GM19463 (cell line): Measurements from ENCODE around the gene CCDC6.
A peak's percentile ranks its signal among the peaks of the same experiment; 100 is the strongest.
"Not testable (repeated sequence)": the region's sequence is repeated elsewhere in the genome, so short reads cannot be mapped to it uniquely, and the experiment has no call there.

Experiments used
- ATAC-seq: cut with Tn5 transposase; IDR thresholded peaks from one replicate; pipeline ENCODE4 v1.9.1; 2021; ENCODE audit warnings: mild to moderate bottlenecking, moderate library complexity; ENCODE audit not compliant: unreplicated experiment

CCDC6 gene

DNA sequence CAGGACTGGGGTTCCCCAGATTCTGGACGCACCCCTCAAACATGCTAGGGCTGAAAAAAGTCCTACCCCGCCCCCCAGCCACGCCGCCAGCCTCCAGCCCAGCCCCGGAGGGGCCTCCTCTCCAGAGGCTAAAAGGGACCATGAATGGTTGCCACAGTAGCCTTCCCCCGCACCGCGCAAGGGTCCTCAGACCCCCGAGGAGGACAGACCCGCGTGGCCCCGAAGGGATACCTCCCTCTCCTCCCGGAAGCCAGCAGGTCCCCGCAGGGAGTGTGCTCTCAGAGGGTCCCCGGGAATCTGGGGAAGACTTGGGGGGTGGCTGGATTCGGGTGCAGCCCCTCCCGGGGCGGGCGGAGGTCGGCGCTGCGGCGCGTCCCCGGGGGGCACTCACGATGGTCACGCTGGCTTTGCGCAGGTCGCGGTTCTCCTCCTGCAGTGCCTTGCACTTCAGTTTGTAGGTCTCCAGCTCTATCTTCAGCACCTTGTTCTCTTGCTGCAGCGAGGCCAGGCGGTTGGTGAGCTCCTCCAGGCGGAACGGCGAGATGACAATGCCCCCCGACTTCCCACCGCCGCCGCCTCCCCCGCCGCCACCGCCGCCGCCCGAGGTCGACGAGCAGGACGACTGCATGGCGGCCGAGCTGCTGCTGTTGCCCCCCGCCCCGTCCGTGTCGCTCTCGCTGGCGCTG is 482 bp downstream of the CCDC6 start:
- ATAC-seq: no peak

- ATAC-seq: peak; percentile 45
These were observed 1.2 kb downstream of the CCDC6 start for GRCh38 chr10:59905066-59905730.

GRCh38 chr10:59904426-59905065 is 1.8 kb downstream of the CCDC6 start:
- no peak for ATAC-seq

GRCh38 chr10:59903871-59904270 is 2.5 kb downstream of the CCDC6 start:
- no peak for ATAC-seq

DNA sequence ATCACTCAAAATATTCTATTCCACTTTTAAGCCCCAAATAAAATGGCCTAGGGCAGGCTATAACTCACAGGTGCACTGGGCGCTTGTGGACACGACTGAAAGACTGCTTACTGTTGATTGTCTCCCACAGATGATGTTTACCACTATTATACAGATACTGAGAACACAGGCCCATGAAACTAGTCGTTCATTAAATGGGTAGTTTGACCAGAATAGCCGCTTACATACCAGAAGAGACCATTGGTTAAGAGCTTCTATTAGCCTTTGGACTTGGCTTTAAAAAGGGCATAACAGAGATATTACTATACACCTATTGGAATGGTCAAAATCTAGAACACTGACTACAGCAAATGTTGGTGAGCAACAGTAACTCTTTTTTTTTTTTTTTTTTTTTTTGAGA is 4.3 kb downstream of the CCDC6 start:
- ATAC-seq: no peak

DNA sequence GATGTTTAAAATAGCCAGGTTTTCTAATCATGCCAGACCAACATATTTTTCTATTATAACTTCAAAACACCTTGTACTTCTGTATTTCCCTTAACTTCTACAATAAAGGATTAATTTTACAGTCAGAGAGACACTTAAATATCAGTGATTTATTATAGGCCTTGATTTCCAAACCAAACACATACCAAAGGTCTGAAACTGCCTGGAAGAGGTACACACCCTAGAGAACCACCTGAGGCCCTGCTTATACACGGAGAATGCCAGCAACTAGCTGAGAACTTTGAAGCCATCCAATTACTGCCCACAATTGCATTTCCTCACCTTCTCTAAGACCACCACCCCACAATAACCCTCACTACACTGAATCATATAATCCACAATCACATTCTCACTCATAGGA is 4.9 kb downstream of the CCDC6 start:
- no peak for ATAC-seq

DNA sequence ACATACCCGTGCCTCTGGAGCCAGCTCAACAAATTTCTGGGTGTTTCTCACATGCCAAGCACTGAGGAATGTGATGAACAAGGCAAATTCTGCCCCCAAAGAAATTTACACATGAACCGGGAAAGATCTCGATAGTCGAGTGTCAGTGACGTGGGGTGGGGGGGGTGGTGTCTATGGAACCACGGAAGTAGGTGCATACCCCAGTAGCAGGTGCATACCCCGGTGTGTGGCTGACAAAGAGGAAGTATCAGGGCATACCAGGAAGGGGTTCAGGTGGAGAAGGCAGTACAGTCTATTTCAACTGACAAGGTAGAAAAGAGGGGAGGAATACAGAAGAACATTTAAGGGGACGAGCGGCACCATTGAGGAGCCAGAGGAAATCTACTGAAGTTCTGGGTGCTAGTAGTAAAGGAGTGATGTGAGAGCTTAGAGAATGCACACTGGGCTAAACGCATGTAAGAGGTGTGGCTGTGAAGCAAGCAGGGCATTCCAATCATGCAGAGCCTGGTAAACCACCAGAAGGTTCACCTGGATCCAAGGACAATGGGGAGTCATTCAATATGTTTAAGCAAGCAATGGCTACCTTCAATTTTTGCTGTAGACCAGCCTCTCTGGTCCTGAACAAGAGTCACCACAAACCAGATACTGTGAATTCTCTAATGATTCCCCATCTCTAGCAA is 6.2 kb downstream of the CCDC6 start:
- no peak for ATAC-seq

DNA sequence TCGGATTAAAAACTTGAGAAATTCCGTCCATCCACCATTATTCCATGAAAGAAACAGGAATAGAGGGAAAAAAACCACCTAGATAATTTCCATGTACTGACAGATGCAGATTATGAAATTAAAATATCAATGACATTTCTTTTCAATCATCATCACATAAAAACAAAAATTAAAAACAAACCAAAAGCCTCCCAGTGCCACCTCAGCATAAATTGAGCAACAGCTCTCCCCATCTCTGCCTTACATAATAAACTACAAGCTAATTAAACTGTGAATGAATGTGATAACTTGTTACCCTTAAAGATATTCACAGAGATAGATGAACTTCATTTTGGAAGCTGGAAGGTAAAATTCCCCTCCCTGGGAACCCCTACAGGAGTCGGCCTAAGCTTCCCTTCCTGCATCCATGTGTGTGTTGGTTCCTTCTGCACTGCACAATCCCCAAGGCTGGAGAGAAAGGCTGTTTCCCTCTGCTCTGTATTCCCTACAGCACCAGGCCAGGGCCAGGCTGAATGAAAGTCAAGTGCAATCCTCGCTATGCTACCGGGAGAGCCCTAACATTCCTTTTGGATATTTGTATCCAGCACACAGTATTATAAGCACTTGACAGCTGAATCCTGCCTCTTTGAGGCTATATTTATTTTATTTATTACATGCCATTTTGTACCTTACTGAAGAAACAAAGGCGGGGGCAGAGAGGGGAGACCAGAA is 8.1 kb downstream of the CCDC6 start:
- no peak for ATAC-seq

DNA sequence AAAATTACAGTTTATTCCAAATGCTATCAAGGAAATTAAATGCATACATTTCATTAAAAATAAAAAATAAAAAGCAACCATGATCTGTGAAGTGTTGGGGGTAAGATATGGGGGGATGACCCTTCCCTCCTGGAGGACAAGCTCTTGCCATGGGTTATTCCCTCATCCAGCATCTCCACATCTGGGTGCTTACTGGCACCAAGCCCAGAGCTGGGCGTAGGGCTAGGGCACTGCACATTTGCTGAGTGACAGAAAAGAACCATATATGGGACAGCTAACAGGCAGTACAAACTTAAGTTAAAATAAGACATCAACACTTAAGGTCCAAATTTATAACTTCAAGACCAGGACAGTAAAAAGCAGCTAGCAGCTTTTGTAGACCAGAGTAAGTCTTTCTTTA is 10.2 kb downstream of the CCDC6 start:
- no peak for ATAC-seq

GRCh38 chr10:59895629-59896116 is 10.7 kb downstream of the CCDC6 start:
- ATAC-seq: no peak

- ATAC-seq: no peak
These were observed 12.2 kb downstream of the CCDC6 start for GRCh38 chr10:59894114-59894513.

DNA sequence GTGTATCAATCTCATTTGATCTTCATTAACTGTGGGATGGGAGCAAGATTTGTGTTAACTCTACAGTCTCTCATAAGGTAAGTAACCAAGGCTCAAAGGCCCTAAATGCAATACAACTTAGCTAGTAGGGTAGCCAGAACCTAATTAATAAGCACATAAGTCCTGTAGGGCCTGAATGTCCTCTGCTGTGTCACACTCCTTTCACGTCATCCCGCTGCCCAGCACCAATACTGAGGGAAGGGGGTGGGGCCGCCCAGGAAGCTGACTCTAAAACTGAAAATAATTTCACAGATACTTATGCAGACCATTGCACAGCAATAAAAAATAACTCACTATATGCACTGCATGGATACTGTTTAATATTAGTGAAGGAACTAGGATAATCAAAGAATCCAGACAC is 13.7 kb downstream of the CCDC6 start:
- ATAC-seq: no peak

DNA sequence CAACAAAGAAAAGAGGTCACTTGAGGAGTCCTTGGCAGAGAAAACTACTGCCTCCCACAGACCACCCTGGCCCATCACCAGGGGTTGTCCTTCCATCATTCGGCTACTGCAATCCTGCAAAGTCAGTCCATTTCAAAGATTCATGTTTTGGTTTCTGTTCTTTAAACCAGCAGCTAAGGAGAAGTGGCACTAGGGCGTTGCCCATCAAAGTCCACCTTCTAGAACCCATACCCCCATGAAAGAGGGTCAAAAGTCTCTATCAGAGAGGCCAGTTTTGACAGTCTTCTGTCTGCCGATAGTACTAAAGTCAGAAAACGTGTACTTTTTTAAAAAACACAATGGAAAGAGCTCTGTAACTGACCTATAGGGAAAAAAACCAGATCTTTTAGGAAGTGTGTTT is 14.4 kb downstream of the CCDC6 start:
- no peak for ATAC-seq

- peak; percentile 71 for ATAC-seq
These were observed 15.0 kb downstream of the CCDC6 start for GRCh38 chr10:59891349-59891748.

DNA sequence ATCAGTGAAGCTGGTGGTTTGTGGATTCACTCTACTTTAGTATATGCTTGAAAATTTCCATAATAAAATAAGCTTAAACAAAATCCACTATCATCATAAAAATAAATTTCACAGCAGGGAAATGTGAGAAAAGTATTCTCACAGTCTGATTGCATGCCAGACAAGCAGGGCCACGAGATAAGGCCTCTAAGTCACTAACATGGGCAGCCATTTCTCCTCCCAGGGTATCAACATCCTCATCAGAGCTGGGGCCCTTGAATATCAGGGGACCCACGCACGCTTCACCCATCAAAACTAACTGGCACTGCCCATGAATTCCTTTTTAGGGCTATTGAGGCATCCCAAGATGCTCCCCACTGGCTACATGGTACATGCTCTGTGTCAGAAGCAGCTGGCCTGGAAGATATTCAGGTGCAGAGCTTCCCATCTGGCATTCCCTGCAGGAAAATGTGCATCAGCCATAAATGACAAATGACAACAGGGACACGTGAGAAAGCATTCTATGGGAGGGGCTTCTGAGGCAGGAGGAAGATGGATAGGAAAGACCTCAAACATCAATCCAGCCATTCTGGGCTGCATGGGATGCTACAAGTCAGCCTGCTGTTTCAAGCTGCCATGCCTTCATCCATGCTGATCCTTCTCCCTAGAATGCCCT is 17.4 kb downstream of the CCDC6 start:
- ATAC-seq: no peak

DNA sequence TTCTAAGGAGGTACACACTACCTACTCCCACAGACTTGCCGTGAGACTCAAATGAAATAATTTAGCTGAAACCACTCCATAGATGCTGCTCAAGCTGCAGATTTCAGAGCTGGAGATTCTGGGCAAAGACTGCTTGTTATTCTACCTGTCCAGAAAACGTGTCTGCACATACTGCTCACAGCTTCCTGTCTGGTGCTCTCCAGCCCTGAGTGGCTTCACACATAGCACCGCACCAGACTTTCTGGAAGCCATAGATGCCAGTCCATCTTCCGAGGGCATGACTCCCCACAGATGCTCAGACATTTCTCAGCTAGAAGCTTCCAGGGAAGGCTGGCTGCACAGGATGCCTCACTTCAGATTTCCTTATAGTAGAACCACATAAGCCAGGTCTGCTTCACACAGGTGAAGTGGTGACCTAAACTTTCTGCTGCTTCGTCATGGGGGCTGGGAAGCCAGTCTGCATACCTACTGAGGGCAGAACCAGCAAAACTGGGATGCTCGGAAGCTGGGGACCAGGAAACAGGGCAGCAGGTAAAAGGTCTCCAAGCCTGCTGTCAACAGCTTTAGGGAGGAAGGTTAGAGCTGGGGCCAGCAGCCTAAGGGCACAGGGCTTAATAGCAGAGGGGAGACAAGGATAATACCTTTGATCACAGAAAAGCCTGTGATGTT is 18.2 kb downstream of the CCDC6 start:
- ATAC-seq: no peak

DNA sequence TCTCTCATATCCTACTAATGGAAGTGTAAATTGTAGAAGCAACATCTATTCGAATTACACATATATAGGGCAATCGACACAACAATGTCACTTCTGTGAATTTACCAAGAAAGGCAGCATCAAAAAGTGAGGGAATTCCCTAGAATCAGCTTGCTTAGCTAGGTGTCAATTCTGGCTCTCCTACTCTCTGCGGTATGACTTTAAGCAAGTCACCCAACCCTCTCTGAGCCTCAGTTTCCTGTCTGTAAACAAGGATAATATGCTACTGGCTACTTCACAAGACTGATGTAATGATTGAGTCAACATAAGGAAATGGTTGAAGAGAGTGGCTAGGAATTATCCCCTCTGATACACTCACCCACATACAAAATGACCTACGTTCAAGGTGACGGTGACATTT is 19.4 kb downstream of the CCDC6 start:
- no peak for ATAC-seq

DNA sequence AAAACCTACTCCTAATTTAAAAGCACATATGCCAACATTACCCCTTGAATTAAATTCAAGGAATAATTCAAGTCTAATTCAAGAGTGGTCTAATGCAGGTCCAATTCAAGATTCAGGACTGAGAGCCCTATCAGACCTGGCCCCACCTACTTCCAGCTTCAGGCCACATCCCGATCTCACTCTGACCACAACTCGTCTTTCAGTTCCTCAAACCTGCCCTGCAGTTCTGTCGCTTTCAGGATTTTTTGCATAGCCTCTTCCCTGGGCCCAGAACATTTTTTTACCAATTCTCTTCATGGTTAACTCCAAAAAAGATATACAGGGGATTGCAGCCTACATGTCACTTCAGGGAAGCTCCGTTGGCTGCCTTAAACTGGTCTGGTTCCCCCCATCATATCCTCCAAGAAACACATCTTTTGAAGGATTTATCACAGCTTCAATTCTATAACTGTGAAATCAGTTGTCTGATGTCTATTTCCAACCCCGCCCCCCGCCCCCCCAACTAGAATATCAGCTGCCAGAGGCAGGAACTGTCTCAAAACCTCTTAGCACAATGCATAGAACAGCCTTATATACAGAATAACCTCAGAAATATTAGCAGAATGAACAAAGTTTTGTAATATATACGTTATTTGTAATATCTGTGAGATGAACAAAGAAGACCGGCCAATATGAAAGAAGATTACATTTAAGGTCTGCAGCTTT is 20.8 kb downstream of the CCDC6 start:
- ATAC-seq: peak; percentile 66

GRCh38 chr10:59884893-59885292 is 21.5 kb downstream of the CCDC6 start:
- ATAC-seq: not testable (repeated sequence)
